NB4 (cell line): ENCODE data around the gene AIF1.

Experiments used
- MYC ChIP-seq: IDR thresholded peaks from 2 replicates; pipeline ENCODE4 v1.6.1; 2011; ENCODE audit warnings: low read depth, low read length
- POLR2A ChIP-seq: IDR thresholded peaks from 2 replicates; pipeline ENCODE4 v1.6.1; 2011; ENCODE audit warnings: mild to moderate bottlenecking; ENCODE audit not compliant: insufficient read length; ENCODE audit errors: extremely low read depth
- TF ChIP-seq, protein P1 (sequence below): IDR thresholded peaks from one replicate; pipeline ENCODE4 v1.5.1; 2012; ENCODE audit warnings: low read depth, low read length
- TF ChIP-seq, protein P2 (sequence below): IDR thresholded peaks from 2 replicates; pipeline ENCODE4 v1.6.1; 2011; ENCODE audit warnings: low read depth, low read length

DNA sequence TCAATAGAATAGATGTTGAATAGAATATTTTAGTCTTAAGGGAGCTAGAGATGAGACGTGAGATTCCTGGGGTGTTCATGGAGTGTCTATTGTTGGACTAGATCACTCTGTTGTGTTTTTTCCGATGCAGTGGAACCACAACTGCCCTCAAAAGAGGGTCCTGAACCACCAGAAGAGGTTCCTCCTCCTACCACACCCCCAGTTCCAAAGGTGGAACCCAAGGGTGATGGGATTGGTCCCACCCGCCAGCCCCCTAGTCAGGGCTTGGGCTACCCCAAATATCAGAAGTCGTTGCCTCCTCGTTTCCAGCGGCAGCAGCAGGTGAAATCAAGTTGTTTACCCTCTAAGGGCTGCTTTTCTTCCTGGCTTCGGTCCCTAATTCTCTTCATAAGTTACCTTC, 14.0 kb downstream of the AIF1 start:
- TF ChIP-seq, protein P1, sequence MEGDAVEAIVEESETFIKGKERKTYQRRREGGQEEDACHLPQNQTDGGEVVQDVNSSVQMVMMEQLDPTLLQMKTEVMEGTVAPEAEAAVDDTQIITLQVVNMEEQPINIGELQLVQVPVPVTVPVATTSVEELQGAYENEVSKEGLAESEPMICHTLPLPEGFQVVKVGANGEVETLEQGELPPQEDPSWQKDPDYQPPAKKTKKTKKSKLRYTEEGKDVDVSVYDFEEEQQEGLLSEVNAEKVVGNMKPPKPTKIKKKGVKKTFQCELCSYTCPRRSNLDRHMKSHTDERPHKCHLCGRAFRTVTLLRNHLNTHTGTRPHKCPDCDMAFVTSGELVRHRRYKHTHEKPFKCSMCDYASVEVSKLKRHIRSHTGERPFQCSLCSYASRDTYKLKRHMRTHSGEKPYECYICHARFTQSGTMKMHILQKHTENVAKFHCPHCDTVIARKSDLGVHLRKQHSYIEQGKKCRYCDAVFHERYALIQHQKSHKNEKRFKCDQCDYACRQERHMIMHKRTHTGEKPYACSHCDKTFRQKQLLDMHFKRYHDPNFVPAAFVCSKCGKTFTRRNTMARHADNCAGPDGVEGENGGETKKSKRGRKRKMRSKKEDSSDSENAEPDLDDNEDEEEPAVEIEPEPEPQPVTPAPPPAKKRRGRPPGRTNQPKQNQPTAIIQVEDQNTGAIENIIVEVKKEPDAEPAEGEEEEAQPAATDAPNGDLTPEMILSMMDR: no peak
- TF ChIP-seq POLR2A (no peak), MYC (no peak)
- TF ChIP-seq, protein P2, sequence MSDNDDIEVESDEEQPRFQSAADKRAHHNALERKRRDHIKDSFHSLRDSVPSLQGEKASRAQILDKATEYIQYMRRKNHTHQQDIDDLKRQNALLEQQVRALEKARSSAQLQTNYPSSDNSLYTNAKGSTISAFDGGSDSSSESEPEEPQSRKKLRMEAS: no peak
